HG03103 (cell line): ENCODE measurements around the gene ZNF610.
"Not testable (repeated sequence)": the region's sequence is repeated elsewhere in the genome, so short reads cannot be mapped to it uniquely, and the experiment has no call there.

ENCODE experiments used
- ATAC-seq: cut with Tn5 transposase; IDR thresholded peaks from one replicate; pipeline ENCODE4 v1.9.1; 2021; ENCODE audit warnings: low read depth; ENCODE audit not compliant: unreplicated experiment

ZNF610 gene

DNA sequence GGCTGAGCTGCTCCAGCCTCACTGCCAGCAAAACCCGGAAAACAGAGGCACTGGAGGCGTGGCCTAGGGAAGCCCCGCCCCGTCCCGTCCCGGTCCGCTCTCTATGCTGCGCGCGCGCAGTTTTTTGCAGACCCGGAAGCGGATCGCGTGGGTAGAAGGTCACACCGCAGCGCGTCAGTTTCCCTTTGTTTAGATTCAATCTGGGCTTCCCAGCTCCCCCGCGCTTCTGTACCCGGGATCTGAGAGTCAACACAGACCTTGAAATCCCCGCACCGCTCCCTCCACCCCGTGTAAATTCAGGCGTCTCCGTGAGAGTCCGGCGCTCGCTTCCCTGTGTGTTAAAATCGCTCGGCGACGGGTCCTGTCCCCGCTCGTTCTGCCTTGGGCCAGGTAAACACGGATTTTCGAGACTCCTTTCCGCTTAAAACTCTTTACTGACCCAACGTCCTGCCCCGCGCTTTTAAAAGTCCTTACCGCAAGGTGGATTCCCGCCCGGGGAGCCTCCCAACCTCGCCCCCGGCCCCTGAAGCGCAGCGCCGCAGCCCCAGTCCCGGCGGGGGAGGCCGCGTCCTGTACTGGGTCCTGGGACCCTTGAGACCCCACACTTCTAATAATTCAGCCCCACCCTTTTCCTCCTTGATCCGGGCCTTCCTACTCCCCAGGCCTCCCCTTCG is at the start of gene ZNF610:
TSS of gene ZNF610 (plus strand) at position 127 of the 674 bp plus-strand sequence. CDS start 12,930 bp downstream, outside the sequence.
- ATAC-seq = no peak

DNA sequence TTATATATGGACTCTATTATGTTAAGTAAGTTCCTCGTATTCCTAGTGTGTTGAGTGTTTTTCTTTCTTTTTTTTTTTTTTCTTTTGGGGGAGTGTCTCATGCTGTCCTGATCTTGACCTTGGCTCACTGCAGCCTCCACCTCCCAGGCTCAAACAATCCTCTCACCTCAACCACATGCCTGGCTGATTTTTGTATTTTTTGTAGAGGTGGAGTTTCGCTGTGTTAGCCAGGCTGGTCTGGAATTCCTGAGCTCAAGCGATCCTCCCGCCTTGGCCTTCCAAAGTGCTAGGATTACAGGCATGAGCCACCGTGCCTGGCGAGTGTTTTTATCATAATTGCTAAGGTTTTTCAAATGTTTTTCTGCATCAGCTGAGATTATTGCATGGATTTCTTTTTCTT is 49.8 kb upstream of the ZNF610 start:
- no peak for ATAC-seq

DNA sequence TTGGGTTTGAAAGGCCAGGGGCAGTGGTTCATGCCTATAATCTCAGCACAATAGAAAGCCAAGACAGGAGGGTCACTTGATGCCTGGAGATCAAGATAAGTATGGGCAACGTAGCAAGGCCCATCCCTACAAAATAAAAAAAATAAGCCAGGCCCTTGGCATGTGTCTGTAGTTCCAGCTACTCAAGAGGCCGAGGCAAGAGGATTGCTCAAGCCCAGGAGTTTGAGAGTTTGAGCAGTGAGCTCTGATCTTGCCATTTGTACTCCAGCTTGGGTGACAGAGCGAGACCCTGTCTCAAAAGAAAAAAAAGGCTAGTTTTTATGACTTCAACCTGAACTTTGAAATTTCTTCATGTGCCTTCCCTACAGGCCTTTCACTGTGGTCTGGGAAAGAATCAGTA is 44.3 kb upstream of the ZNF610 start:
- no peak for ATAC-seq

DNA sequence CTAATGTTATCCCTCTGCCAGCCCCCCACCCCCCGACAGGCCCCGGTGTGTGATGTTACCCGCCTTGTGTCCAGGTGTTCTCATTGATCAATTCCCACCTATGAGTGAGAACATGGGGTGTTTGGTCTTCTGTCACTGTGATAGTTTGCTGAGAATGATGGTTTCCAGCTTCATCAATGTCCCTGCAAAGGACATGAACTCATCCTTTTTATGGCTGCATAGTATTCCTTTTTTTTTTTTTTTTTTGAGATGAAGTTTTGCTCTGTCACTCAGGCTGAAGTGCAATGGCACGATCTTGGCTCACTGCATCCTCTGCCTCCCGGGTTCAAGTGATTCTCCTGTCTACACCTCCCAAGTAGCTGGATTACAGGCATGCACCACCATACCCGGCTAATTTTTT is 43.1 kb upstream of the ZNF610 start:
- ATAC-seq = not testable (repeated sequence)

DNA sequence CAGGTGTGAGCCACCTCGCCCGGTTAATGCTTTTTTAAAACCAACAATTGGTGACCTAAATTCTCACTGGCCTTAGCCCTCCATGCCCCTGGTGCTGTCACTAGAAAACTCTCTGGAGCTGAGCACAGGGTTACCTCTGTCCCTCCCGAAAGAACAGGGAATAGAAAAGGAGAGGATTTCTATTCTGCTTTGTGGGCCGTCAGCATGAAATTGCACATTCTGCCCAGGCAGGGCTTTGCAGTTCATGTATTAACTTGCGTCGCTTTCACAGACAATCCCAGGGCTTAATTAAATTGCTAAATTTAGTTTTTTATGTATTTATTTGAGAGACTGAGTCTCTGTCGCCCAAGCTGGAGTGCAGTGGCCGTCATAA is 39.7 kb upstream of the ZNF610 start:
- no peak for ATAC-seq

DNA sequence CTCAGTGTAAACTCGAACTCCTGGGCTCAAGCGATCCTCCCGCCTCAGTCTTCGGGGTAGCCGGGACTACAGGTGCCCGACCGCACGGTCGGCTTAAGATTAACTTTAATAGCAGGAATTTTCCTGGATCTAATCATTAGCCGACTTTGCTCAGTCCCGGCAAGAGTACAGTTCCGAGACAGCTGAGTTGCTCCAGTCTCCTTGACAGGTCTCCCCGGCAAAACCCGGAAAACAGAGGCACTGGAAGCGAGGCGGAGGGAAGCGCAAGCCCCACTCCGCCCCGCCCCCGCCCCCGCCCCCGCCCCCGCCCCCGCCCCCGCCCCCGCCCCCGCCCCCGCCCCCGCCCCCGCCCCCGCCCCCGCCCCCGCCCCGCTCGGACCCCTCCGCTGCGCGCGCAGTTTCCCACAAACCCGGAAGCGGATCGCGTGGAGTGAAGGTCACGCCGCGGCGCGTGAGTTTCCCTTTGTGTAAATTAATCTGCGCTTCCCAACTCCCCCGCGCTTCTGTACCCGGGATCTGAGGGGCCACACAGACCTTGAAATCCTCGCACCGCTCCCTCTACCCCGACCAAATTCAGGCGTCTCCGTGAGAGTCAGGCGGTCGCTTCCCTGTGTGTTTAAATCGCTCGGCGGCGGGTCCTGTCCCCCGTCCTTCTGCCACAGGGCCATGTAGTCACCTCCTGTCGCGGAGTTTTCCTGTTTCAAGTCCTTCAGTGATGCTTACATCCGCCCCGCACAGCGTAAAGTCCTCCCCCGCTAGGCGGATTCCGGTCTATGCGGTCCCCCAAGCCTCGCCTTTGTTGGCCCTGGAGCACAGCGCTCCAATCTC is 39.1 kb upstream of the ZNF610 start, which contains the start of gene ZNF480:
TSS of gene ZNF480 (plus strand) at position 397 of the 828 bp plus-strand sequence. CDS start 3,244 bp downstream, outside the sequence.
- ATAC-seq = no peak

DNA sequence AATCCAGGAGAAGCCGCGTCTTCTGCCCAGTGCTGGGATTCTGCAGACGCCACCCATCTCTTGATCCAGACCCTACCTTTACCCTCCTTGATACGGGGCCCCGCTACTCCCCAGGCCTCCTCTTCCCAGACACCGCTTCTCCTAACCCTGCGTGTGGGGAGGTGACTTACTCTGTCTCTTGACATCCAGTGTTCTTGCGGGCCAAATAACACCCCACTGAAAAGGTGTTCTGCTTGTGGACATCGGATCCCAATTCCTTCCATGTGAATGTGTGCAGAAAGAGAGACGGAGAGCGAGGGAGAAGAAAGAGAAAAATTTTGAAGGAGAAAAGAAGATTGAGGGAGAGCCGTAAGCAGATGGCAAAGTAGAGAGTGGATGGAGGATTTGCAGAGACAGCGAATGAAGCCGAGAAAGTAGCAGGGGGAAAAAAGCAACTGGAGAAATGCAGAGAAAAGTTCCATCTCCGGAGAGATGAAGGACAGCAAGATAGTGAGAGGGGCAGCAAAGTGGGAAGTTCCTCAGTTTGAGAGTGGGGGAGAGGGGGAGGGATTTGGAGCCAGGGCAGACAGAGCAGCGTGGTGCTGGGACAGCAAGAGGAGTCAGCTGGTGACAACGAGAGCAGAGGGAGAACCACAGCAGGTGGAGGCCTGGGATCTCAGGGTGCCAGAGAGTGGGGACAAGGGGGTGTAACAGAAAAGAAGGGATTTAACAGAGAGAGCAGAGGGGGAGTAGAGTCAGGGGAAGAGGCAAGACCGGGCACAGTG is 38.3 kb upstream of the ZNF610 start:
- no peak for ATAC-seq

DNA sequence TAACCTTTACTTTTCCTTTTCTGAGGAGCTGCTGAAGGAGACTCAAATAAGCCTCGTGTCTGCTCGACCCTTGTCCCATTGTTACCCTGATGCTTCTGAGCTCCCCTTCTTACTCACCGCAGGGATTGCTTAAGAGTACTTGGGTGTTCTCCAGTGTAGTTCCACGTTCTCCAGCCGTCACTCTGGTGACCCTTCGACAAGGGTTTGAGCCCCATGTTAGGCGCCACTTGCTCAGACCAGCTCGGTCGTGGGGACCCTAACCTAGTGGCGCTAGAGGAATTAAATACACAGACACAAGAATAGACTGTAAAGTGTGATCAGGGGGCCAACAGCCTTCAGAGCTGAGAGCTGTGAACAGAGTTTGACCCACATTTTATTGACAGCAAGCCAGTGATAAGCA is 28.8 kb upstream of the ZNF610 start:
- no peak for ATAC-seq

DNA sequence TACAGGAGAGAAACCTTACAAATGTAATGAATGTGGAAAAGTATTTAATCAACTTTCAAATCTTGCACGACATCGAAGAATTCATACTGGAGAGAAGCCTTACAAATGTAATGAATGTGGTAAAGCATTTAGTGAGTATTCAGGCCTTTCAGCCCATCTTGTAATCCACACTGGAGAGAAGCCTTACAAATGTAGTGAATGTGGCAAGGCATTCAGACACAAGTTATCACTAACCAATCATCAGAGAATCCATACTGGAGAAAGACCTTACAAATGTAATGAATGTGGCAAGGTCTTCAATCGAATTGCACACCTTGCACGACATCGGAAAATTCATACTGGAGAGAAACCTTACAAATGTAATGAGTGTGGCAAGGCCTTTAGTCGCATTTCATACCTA is 13.6 kb upstream of the ZNF610 start:
- no peak for ATAC-seq

DNA sequence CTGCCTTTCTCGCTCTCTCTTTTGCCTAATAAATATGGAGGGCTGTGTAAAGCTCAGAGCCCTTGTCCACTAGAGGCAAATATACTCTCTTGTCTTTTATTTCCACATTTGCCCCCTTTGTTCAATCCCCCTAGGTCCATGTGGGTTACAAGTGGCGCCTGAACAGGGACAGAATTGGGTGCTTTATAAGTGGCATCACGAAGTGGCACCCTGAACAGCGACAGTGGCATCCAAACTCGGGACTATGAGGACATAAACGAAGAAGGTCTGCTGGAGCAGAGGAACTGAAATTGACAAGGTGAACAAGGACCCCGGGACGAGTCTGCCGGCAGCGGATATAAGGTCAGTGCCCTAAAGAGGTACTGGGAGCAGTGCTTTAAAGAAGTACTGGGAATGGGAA is 4.3 kb upstream of the ZNF610 start:
- ATAC-seq = no peak

DNA sequence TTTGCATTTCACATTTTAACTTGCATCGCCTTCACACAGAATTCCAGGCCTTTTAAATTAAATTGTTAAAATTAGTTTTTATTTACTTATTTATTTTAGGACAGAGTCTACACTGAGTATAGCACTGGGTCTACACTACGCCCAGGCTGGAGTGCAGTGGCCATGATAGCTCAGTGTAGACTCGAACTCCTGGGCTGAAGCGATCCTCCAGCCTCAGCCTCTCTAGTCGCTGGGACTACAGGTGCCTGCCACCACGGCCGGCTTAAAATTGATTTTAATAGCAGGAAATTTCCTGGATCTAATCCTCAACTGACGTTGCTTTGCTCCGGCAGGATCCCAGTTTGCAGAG is 301 bp upstream of the ZNF610 start:
- ATAC-seq = no peak

DNA sequence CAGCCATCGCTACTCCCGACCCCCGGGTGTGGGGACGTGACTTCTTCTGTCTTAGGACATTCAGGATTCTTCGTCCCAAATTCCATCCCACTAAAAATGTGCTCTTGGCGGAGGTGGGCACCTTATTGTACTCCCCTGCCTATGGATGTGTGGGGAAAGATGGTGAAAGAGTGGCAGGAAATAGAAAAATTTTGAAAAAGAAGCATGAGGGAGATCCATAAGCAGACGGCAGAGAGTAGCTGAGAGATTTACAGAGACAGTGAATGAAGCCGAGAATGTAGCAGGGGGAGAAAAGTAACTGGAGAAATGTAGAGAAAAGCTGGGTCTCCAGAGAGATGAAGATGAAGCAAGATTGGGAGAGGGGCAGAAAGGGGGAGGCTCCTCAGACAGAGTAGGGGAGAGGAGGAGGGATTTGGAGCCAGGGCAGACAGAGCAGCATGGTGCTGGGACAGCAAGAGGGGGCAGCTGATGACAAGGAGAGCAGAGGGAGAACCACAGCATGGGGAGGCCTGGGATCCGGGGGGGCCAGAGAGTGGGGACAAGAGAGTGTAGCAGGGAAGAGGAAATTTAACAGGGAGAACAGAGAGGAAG is 843 bp downstream of the ZNF610 start:
- no peak for ATAC-seq

DNA sequence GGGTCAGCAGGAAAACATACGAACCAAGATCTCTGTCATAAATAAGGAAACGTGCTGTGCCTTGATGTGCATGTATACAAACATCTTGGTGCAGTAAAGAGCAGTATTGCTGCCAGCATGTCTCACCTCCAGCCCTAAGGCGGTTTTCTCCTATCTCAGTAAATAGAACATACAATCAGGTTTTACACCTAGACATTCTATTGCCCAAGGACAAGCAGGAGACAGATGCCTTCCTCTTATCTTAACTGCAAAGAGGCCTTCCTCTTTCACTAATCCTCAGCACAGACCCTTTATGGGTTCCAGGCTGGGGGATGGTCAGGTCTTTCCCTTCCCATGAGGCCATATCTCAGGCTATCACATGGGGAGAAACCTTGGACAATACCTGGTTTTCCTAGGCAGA is 3.0 kb downstream of the ZNF610 start:
- not testable (repeated sequence) for ATAC-seq

DNA sequence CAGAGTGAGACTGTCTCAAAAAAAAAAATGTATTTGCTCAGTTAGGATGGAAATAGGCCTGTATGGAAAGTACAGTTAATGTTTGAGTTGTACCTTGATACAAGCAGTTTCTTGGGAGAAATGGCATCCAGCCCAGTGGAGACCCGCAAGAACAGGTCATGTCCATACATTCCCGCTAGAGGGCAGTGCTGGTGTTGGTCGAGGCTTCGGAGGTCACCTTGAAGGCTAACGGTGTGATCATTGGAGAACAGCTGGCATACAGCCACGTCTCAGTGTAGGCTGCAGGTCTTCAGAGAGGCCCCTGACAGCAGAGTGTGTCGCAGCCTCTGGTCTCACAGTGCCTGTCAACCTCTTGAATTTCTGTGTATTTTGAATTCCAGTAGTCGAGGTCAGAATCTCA is 7.5 kb downstream of the ZNF610 start:
- ATAC-seq = no peak

DNA sequence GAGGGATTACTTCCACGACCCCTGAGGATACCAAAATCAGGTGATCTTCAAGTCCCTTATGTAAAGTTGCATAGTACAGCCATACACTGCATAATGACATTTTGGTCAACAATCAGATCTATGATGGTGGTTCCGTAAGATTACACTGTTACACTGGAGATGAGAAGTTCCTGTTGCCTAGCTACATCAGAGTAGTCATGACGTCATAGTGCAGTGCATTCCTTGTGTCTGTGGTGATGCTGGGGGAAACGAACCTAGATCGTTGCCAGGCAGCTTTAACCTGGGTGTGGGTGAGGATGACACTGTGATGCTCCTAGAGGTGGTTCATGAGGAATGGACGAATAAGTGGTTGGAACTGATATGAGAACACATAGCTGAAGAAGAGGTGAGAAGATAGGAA is 9.1 kb downstream of the ZNF610 start:
- no peak for ATAC-seq

DNA sequence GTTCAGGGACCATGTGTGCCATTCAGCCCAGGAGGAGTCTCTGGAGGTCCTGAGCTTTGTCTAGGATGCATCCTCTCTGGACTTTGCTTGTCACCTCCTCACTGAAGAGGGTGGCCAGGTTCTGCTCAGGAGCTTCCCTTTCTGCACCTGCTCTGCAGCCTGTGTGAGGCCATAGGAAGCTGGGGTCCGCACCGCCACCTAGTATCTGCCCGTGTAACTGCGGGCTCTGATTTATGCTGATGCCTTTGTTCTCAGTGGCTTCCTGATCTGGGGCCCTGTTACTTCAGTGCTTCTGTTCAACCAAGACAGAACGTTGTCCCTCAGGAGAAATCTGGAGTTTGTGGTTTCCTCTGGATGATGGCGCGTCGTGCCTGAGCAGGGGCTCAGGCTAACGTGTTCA is 15.5 kb downstream of the ZNF610 start:
- no peak for ATAC-seq

DNA sequence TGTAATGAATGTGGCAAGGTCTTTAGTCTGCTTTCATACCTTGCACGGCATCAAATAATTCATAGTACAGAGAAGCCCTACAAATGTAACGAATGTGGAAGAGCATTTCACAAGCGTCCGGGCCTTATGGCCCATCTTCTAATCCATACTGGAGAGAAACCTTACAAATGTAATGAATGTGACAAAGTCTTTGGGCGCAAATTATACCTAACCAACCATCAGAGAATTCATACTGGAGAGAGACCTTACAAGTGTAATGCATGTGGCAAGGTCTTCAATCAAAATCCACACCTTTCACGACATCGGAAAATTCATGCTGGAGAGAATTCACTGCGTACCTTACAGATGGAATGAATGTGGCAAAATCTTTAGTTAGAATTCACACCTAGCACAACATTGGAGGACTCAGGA is 30.4 kb downstream of the ZNF610 start:
- no peak for ATAC-seq

DNA sequence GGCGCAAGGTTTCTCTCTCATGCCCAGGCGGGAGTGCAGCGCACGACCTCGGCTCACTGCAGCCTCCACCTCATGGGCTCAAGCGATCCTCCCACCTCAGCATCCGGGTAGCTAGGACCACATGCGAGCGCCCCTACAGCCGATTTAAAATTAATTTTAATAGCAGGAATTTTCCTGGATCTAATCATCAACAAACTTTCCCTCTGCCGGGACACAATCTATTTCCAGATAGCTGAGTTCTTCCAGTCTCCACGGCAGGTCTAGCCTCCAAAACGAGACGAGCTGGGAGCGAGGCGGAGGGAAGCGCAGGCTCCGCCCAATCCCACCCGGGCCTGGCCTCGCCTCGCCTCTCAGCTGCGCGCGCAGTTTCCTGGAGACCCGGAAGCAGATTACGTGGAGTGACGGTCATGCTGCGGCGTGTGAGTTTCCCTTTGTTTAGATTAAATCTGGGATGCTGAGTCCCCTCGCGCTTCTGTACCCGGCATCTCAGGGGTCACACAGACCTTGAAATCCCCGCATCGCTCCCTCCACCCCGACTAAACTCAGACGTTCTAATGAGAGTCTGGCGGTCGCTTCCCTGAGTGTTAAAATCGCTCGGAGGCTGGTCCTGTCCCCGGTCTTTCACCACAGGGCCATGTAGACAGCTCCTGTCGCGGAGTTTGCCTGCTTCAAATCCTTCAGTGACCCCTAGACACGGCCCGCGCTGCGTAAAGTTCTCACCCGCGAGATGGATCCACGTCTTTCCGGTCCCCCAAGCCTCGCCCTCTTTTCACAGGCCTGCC is 33.7 kb downstream of the ZNF610 start, which contains the start of gene ZNF880:
TSS of gene ZNF880 (plus strand) at position 365 of the 782 bp plus-strand sequence. CDS start at position 408, 43 bp downstream.
- no peak for ATAC-seq

DNA sequence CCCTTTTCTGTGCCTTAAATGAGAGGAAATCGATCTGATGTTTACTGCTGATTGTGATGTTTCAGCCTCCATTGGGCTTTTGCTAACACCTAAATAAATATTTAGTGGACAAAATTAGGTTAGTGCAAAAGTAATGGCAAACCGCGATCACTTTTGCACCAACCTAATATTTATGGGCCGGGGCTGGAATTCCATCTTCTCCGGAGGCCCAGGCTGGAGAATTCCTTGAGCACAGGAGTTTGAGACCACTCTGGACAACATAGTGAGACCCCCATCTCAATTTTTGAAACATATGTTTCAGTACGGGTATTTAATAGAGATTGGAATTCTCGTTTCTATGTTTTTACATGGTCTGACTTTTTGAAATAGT is 34.3 kb downstream of the ZNF610 start:
- no peak for ATAC-seq

DNA sequence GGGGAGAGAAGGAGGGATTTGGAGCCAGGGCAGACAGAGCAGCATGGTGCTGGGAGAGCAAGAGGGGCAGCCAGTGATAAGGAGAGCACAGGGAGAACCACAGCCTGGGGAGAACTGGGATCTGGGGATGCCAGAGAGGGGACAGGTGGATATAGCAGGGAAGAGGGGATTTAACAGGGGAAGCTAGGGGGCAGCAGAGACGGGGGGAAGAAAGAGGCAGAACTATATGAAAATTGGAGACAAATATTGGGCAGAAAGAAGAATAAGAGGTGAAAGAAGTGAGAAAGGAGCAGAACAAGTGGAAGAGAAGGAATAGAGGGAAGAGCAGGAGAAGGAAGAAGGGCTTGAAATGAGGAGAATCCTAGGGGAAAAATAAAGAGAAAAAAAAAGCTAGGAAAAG is 55.1 kb downstream of the ZNF610 start:
- ATAC-seq = no peak
